OCI-M1 (cell line): ENCODE measurements around the gene RMDN2.

Experiments used
- DNase-seq: peaks from one replicate; lab custom pipeline; 2025; lab: John Stamatoyannopoulos, UW

Gene RMDN2

DNA sequence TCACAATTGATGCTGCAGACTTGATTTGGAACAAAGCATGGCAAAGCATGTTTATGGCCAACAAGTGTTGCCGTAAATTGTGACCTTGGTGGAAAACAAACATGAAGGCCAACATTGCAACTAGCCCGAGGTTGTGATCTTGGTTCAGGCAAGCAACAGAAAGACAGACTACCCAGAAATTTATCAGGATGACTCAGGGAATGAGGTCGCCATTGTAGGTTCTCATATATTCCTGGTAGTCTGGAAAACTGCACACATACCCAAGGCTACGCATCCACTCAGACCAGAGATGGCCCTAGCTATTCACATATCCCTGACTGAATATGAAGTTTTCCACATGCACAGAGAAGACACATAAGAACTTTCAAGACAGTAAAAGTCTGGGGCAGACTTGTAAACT is 120.7 kb downstream of the RMDN2 start:
- DNase-seq: no peak

GRCh38 chr2:38056216-38056615 is 131.1 kb downstream of the RMDN2 start:
- DNase-seq: no peak

DNA sequence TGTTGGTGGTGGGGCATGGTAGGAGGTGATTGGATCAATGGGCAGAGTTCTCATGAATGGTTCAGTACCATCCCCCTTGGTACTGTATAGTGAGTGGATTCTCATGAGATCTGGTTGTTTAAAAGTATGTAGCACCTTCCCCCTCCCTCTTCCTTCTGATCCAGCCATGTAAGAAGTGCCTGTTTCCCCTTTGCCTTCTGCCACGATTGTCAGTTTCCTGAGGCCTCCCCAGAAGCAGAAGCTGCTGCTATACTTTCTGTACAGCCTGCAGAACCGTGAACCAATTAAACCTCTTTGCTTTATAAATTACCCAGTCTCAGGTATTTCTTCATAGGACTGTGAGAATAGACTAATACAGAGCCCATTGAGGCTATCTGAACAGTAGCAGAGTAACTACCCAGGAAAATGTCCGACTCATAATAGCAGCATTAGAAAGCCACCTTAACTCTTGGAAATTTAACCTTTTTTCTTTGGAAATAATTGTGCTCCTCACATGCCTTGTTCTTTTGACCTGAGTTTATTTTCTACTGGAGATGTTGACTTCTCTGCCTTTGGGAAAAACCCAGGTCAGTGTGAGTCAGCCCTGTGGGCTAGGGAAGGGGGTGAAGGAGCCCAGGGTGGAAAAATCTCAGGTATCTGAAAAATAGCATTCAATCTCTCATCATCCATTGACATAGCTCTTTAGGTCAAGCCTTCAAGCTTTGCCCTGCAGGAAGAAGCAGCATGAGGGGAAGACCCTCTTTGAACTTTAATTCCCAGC is 132.7 kb downstream of the RMDN2 start:
- no peak for DNase-seq

- no peak for DNase-seq
Measured at GRCh38 chr2:38060236-38061018, 135.3 kb downstream of the RMDN2 start.

GRCh38 chr2:38064801-38065501 is 139.9 kb downstream of the RMDN2 start:
- no peak for DNase-seq

- no peak for DNase-seq
Measured at GRCh38 chr2:38065502-38066135, 140.5 kb downstream of the RMDN2 start.

GRCh38 chr2:38066421-38067115 is 141.5 kb downstream of the RMDN2 start:
- DNase-seq: no peak
